Glutamatergic neuron (in vitro differentiated cells): ENCODE measurements around the gene SNX8. TPM values are rescaled to one million over a fixed set of nuclear protein-coding genes. Genes with fewer than 3 reads are reported as not detected.
A peak's percentile ranks its signal among the peaks of the same experiment; 100 is the strongest.

Experiments
- DNase-seq: peaks from one replicate; pipeline ENCODE4 v3.0.0; 2022
- H3K27ac Mint-ChIP-seq: one replicate; pipeline ENCODE4 v1.8.0; 2020; ENCODE audit warnings: mild to moderate bottlenecking, mixed read lengths, inconsistent platforms; ENCODE audit not compliant: unreplicated experiment
- H3K27me3 Mint-ChIP-seq: one replicate; pipeline ENCODE4 v1.8.0; 2020; ENCODE audit warnings: mild to moderate bottlenecking, moderate library complexity, mixed read lengths, inconsistent platforms; ENCODE audit not compliant: unreplicated experiment
- H3K36me3 Mint-ChIP-seq: one replicate; pipeline ENCODE4 v1.8.0; 2020; ENCODE audit warnings: mild to moderate bottlenecking, mixed read lengths, inconsistent platforms; ENCODE audit not compliant: unreplicated experiment
- H3K4me1 Mint-ChIP-seq: one replicate; pipeline ENCODE4 v1.8.0; 2020; ENCODE audit warnings: mild to moderate bottlenecking, low read depth, mixed read lengths, inconsistent platforms; ENCODE audit not compliant: unreplicated experiment
- H3K4me3 Mint-ChIP-seq: one replicate; pipeline ENCODE4 v1.8.0; 2020; ENCODE audit warnings: mild to moderate bottlenecking, mixed read lengths, inconsistent platforms; ENCODE audit not compliant: unreplicated experiment
- H3K9me3 Mint-ChIP-seq: one replicate; pipeline ENCODE4 v1.8.0; 2020; ENCODE audit warnings: mild to moderate bottlenecking, moderate library complexity, mixed read lengths, inconsistent platforms; ENCODE audit not compliant: unreplicated experiment
- CTCF ChIP-seq: fragments of 200-600 bp; sonication (generic); IDR thresholded peaks from one replicate; pipeline ENCODE4 v1.5.0; 2021; ENCODE audit not compliant: partially characterized antibody, unreplicated experiment
- total RNA-seq: library from RNA; stranded (reverse); fragmentation: NEBNext Ultra II Directional; extraction: Animal tissue kit (Norgen Biotek cat#: 25700); gene quantifications from one replicate; pipeline ENCODE4 v1.2.1, GENCODE V29; 2021; ENCODE audit not compliant: unreplicated experiment

SNX8 gene
- total RNA-seq, 1 donor from 2014 or later, result 22.2 TPM

- Mint-ChIP-seq H3K4me1 (peaks cover 3% of the 10 kb centered on the region), H3K27ac (no peak overlapping the region)
- no peak for DNase-seq
Measured at GRCh38 chr7:2242541-2243429, 71.5 kb downstream of the SNX8 start.

GRCh38 chr7:2241580-2242540, 72.4 kb downstream of the SNX8 start, which contains the start of the genes MRM2 and NUDT1:
MRM2 (minus strand) TSS chr7:2242205; CDS start chr7:2242169, 36 bp downstream.
NUDT1 (plus strand) TSS chr7:2242226; CDS start chr7:2244575, 2,349 bp downstream.
- Mint-ChIP-seq H3K4me1 (peaks cover 3% of the 10 kb centered on the region), H3K27ac (no peak within 1 kb of the TSS), H3K27me3 (peaks cover 3% of the 10 kb centered on the region), H3K9me3 (peaks cover 3% of the 10 kb centered on the region), H3K36me3 (no peaks in the 10 kb centered on the region), H3K4me3 (peak within 1 kb of the TSS; percentile 90)
- peak; percentile 90 for DNase-seq
- TF ChIP-seq CTCF, result no peak

More at GRCh38 chr7:2242541-2243429, 71.5 kb downstream of the SNX8 start:
- Mint-ChIP-seq H3K36me3 (no peaks in the 10 kb centered on the region), H3K4me3 (peak overlapping the region; percentile 90), H3K27me3 (peaks cover 3% of the 10 kb centered on the region), H3K9me3 (peaks cover 3% of the 10 kb centered on the region)
- TF ChIP-seq CTCF, result no peak

- peaks cover 1% of the 10 kb centered on the region for H3K4me1 Mint-ChIP-seq
- DNase-seq, result no peak
- TF ChIP-seq CTCF, result no peak
- no peak overlapping the region for H3K4me3 Mint-ChIP-seq
- H3K36me3 Mint-ChIP-seq, result no peaks in the 10 kb centered on the region
- no peak overlapping the region for H3K27ac Mint-ChIP-seq
- H3K9me3 Mint-ChIP-seq, result no peaks in the 10 kb centered on the region
- peaks cover 3% of the 10 kb centered on the region for H3K27me3 Mint-ChIP-seq
Measured at GRCh38 chr7:2239242-2239641, 75.0 kb downstream of the SNX8 start.

- Mint-ChIP-seq H3K36me3 (no peaks in the 10 kb centered on the region), H3K9me3 (peaks cover 2% of the 10 kb centered on the region), H3K27ac (no peak overlapping the region), H3K27me3 (peaks cover 7% of the 10 kb centered on the region), H3K4me1 (no peaks in the 10 kb centered on the region), H3K4me3 (no peak overlapping the region)
- no peak for TF ChIP-seq CTCF
- DNase-seq, result no peak
Measured at GRCh38 chr7:2237109-2237602, 77.1 kb downstream of the SNX8 start.
